HG02884 (cell line): Measurements from ENCODE around the gene PLPP2.

Experiments used
- ATAC-seq: cut with Tn5 transposase; IDR thresholded peaks from one replicate; pipeline ENCODE4 v1.9.1; 2021; ENCODE audit warnings: mild to moderate bottlenecking, moderate library complexity; ENCODE audit not compliant: unreplicated experiment

Gene PLPP2

GRCh38 chr19:294341-294945 is 3.2 kb upstream of the PLPP2 start:
- ATAC-seq, result no peak

- ATAC-seq, result no peak
Observed at GRCh38 chr19:293436-294110, 2.4 kb upstream of the PLPP2 start.

- ATAC-seq, result no peak
Observed at GRCh38 chr19:292951-293350, 1.7 kb upstream of the PLPP2 start.

GRCh38 chr19:292281-292884 is 1.2 kb upstream of the PLPP2 start:
- no peak for ATAC-seq

GRCh38 chr19:291561-292280 is 518 bp upstream of the PLPP2 start:
- ATAC-seq, result no peak

- no peak for ATAC-seq
Observed at GRCh38 chr19:290372-291005, 714 bp downstream of the PLPP2 start.

GRCh38 chr19:289651-290371 is 1.4 kb downstream of the PLPP2 start:
- ATAC-seq, result no peak

GRCh38 chr19:288911-289310 is 2.3 kb downstream of the PLPP2 start:
- no peak for ATAC-seq

GRCh38 chr19:287381-287871 is 3.8 kb downstream of the PLPP2 start:
- ATAC-seq, result no peak

- no peak for ATAC-seq
Observed at GRCh38 chr19:283395-283794, 7.8 kb downstream of the PLPP2 start.

- no peak for ATAC-seq
Observed at GRCh38 chr19:282501-282900, 8.7 kb downstream of the PLPP2 start.

GRCh38 chr19:281992-282391 is 9.2 kb downstream of the PLPP2 start:
- ATAC-seq, result no peak

- no peak for ATAC-seq
Observed at GRCh38 chr19:281156-281853, 9.9 kb downstream of the PLPP2 start.

- no peak for ATAC-seq
Observed at GRCh38 chr19:280541-281009, 10.6 kb downstream of the PLPP2 start.

- ATAC-seq, result no peak
Observed at GRCh38 chr19:279656-280055, 11.5 kb downstream of the PLPP2 start.

- ATAC-seq, result no peak
Observed at GRCh38 chr19:279231-279630, 12.0 kb downstream of the PLPP2 start.

GRCh38 chr19:277581-278165 is 13.5 kb downstream of the PLPP2 start:
- no peak for ATAC-seq

- ATAC-seq, result no peak
Observed at GRCh38 chr19:277131-277530, 14.1 kb downstream of the PLPP2 start.

- no peak for ATAC-seq
Observed at GRCh38 chr19:275958-276646, 15.1 kb downstream of the PLPP2 start.
